ENCODE measurements around the gene AP4B1.

AP4B1 gene

GRCh38 chr1:113946112-113946511, 41.5 kb upstream of the AP4B1 start:
- TF ChIP-seq CTCF (IDR thresholded peaks at IDR 0.05; ENCODE audit: control insufficient read depth, extremely low read depth, insufficient read depth): no peak
- no peak overlapping the region for H3K4me3 ChIP-seq (ENCODE audit: low read depth, low read length)
- no peak for DNase-seq (ENCODE audit: low read depth)

GRCh38 chr1:113945329-113945728, 40.7 kb upstream of the AP4B1 start:
- H3K4me3 ChIP-seq (ENCODE audit: low read depth, low read length): no peak overlapping the region
- TF ChIP-seq CTCF (IDR thresholded peaks at IDR 0.05; ENCODE audit: control insufficient read depth, extremely low read depth, insufficient read depth): no peak
- no peak for DNase-seq (ENCODE audit: low read depth)

GRCh38 chr1:113943028-113943811, 38.6 kb upstream of the AP4B1 start:
- no peak for DNase-seq (ENCODE audit: low read depth)
- no peak overlapping the region for H3K4me3 ChIP-seq (ENCODE audit: low read depth, low read length)
- no peak for TF ChIP-seq CTCF (IDR thresholded peaks at IDR 0.05; ENCODE audit: control insufficient read depth, extremely low read depth, insufficient read depth)

- no peak for TF ChIP-seq CTCF (IDR thresholded peaks at IDR 0.05; ENCODE audit: control insufficient read depth, extremely low read depth, insufficient read depth)
- H3K4me3 ChIP-seq (ENCODE audit: low read depth, low read length): no peak overlapping the region
- DNase-seq (ENCODE audit: low read depth): no peak
These were observed 37.9 kb upstream of the AP4B1 start for GRCh38 chr1:113942527-113942926.

GRCh38 chr1:113941245-113941559, 36.6 kb upstream of the AP4B1 start:
- no peak overlapping the region for H3K4me3 ChIP-seq (ENCODE audit: low read depth, low read length)
- DNase-seq (ENCODE audit: low read depth): no peak
- TF ChIP-seq CTCF (IDR thresholded peaks at IDR 0.05; ENCODE audit: control insufficient read depth, extremely low read depth, insufficient read depth): no peak

GRCh38 chr1:113940365-113941244, 36.0 kb upstream of the AP4B1 start:
- DNase-seq (ENCODE audit: low read depth): no peak
- TF ChIP-seq CTCF (IDR thresholded peaks at IDR 0.05; ENCODE audit: control insufficient read depth, extremely low read depth, insufficient read depth): no peak
- H3K4me3 ChIP-seq (ENCODE audit: low read depth, low read length): no peak overlapping the region

All from LNCaP clone FGC (cell line).